Small intestine (tissue), 7 donors: ENCODE results near the gene PDE8A. TPM values are rescaled to one million over a fixed set of nuclear protein-coding genes. Genes with fewer than 3 reads are reported as not detected.
A peak's percentile ranks its signal among the peaks of the same experiment; 100 is the strongest.

Source experiments
- DNase-seq, 2 donors: peaks; one replicate each; pipeline versions ENCODE4 v3.0.0 to v3.0.0-alpha.2; 2013
- FAIRE-seq: peaks from 2 replicates; lab custom pipeline; 2012; peaks lifted over from hg19 to GRCh38; lab: Jason Lieb, UNC
- H3K27ac ChIP-seq, 3 donors: one replicate each; pipeline ENCODE4 v1.5.1; 2013; ENCODE audit warnings: low read length in 2 of 3, mild to moderate bottlenecking in 2 of 3, control low read depth in 1 of 3, inconsistent platforms in 1 of 3, low read depth in 1 of 3, moderate library complexity in 1 of 3
- H3K27me3 ChIP-seq, 3 donors: one replicate each; pipeline ENCODE4 v1.6.1; 2013; ENCODE audit warnings: low read length in 3 of 3, inconsistent platforms in 1 of 3; ENCODE audit not compliant: control insufficient read depth in 3 of 3, insufficient read depth in 3 of 3
- H3K36me3 ChIP-seq, 3 donors: one replicate each; pipeline ENCODE4 v1.6.1; 2013; ENCODE audit warnings: low read length in 3 of 3, inconsistent platforms in 1 of 3, low read depth in 1 of 3, mild to moderate bottlenecking in 1 of 3, moderate library complexity in 1 of 3; ENCODE audit not compliant: control insufficient read depth in 3 of 3, insufficient read depth in 2 of 3
- H3K4me1 ChIP-seq, 3 donors: one replicate each; pipeline ENCODE4 v1.6.1; 2013; ENCODE audit warnings: low read length in 2 of 3, inconsistent platforms in 1 of 3, low read depth in 1 of 3, mild to moderate bottlenecking in 1 of 3, moderate library complexity in 1 of 3; ENCODE audit not compliant: control insufficient read depth in 3 of 3, insufficient read depth in 2 of 3
- H3K4me3 ChIP-seq, 3 donors: one replicate each; pipeline ENCODE4 v1.5.1; 2013; ENCODE audit warnings: low read length in 3 of 3, control low read depth in 1 of 3, inconsistent platforms in 1 of 3, low read depth in 1 of 3, mild to moderate bottlenecking in 1 of 3, moderate library complexity in 1 of 3
- H3K9me3 ChIP-seq, 2 donors: one replicate each; pipeline ENCODE4 v1.6.1; 2013; ENCODE audit warnings: low read depth in 1 of 2, low read length in 1 of 2; ENCODE audit not compliant: control insufficient read depth in 2 of 2, insufficient read depth in 1 of 2
- WGBS, 3 donors: extraction: QIAGEN DNeasy Blood & Tissue Kit; methylation state at CpG; one replicate each; pipeline ENCODE4 v1.1.7; 2013; 5-methylcytosine and 5-hydroxymethylcytosine counted together
- polyA plus RNA-seq, 4 donors: library from polyadenylated mRNA; stranded (reverse) in 3 of 4; unstranded in 1 of 4; fragments of 200-250 nt in 3 of 4; fragments of 120-200 nt in 1 of 4; gene quantifications; one replicate each; pipeline versions ENCODE4 v1.2.1 to v1.2.3, GENCODE V29; 2013
- donor health status: healthy with polysubstance abuse.
- donor health status: control.
- donor health status: control.
- donor health status: Bipolar disorder and iron deficiency.
- donor health status: healthy.

Gene PDE8A
- polyA plus RNA-seq, 4 donors, result 18.4 to 62.0 (median 26.8) TPM

DNA sequence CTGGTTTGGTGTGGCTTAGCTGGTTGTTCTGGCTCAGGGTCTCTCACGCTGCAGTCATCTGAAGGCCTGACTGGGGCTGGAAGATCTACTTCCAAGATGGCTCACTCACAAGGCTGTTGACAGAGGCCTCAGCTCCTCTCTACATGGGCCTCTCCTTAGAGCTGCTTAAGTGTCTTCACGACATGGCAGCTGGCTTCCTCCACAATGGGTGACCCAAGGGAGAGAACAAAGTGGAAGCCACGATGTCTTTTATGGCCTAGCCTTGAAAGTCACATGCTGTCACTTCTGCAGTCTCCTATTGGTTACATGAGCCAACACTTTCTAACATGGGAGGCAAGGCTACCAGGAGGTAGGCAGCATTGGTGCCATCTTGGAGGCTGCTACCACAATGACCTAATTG is 13.4 kb upstream of the PDE8A start:
- H3K9me3 ChIP-seq, result peaks cover 0 to 12% of the 10 kb centered on the region in 2 donors
- no peak for DNase-seq
- WGBS, 3 donors, result 89 to 94% (median 90%) methylated on average over 3 of the region's 3 CpGs
- no peaks in the 10 kb centered on the region for H3K27me3 ChIP-seq
- H3K4me3 ChIP-seq, result no peak overlapping the region
- peaks cover 0 to 8% (median 6%) of the 10 kb centered on the region in 3 donors for H3K36me3 ChIP-seq
- H3K4me1 ChIP-seq, result no peaks in the 10 kb centered on the region
- FAIRE-seq, result no peak
- no peak overlapping the region for H3K27ac ChIP-seq

DNA sequence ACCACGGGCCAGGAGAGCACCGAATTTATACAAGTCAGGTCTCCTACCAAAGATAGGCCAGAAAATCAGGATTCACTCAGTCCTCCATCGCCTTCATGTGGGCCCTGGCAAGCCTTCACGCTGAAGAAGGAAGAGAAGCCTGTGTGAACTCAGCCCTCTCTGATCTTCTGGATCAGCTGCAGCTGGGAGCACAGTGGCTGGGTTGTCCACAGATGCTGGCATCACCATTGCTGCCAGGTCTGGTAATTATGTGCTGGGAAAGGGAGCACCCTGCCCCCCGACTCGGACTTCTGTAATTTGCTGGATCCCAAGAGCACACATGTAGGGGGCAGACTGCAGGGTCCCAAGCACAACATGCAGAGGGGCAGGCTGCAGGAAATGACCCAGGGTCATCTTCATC is 12.4 kb upstream of the PDE8A start:
- H3K4me1 ChIP-seq, result no peaks in the 10 kb centered on the region
- peaks cover 0 to 6% (median 3%) of the 10 kb centered on the region in 3 donors for H3K36me3 ChIP-seq
- WGBS, 3 donors, result 62 to 70% (median 68%) methylated on average over 6 of the region's 6 CpGs
- DNase-seq (no peak), FAIRE-seq (no peak)
- no peak overlapping the region for H3K4me3 ChIP-seq
- no peaks in the 10 kb centered on the region for H3K27me3 ChIP-seq
- no peak overlapping the region for H3K27ac ChIP-seq
- H3K9me3 ChIP-seq, result peaks cover 0 to 10% of the 10 kb centered on the region in 2 donors

DNA sequence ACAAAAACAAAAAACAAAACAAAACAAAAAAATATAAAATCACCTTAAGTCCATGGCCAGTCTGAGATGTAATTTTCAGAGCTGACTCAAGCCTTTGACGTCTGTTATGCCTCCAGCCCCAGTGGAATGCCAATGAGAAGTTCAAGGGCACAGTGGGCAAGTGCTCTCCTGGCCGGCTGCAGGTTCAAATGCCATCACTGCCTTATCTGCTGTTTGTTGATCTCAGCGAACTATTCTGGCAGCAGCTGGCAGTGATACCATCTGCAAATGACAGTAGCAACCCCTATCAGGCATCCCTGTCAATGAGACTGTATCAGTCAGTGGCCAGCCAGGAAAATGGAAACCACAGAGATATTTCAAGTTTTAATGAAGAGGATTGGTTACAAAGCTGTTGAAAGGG is 10.8 kb upstream of the PDE8A start:
- no peak overlapping the region for H3K4me3 ChIP-seq
- peaks cover 0 to 3% (median 0%) of the 10 kb centered on the region in 3 donors for H3K36me3 ChIP-seq
- H3K27me3 ChIP-seq, result no peaks in the 10 kb centered on the region
- WGBS, 3 donors, result 26 to 63% (median 41%) methylated on average over 3 of the region's 3 CpGs
- H3K9me3 ChIP-seq, result peaks cover 0 to 3% of the 10 kb centered on the region in 2 donors
- no peak for DNase-seq
- FAIRE-seq, result no peak
- no peak overlapping the region for H3K27ac ChIP-seq
- H3K4me1 ChIP-seq, result no peaks in the 10 kb centered on the region

DNA sequence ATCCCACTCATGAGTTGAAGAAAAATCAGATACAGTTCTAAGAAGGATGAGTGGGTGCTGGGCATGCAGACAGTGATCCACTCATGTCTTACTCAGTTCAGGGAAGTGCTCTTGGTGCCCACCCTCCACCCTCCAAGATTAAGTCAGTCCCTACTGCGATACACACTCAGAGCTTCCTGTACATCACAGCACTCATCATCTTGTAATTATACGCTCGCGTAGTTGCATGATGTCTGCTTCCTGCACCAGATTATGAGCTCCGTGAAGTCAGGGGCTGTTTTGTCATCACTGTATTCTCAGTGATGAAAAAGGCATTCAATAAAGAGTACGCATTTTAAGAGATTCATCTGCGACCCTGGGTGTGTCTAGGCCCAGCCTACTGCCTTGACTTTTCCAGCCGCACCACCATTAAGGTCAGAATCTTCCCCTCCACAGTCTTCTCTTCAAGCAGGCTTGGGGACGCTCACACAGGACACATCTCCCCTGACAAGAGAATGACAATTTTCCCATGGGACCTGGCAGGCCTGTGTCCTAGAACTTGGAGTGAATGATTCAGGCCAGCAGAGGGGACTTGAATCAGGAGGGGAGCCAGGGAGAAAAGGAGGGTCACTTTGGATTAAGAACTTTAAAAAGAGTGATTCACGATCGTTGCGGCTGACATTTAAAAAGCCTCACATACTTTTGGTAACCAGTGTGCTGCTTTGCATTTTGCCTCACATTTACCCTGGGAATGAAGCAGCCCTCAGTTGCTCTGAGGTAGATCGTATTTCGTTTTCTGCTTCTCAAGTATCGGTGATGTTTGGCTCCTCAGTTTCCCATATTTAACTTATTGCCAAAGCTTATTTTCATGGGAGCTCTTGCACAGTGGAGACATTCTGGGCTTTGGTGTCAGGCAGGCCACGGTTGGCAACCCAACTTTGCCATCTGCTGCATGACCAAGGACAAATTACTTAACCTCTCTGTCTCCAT is 7.9 kb upstream of the PDE8A start:
- DNase-seq (no peak), FAIRE-seq (no peak)
- H3K4me1 ChIP-seq, result no peaks in the 10 kb centered on the region
- H3K27ac ChIP-seq, result peak overlapping the region in 1 of 3 donors; percentile 14
- peaks cover 0 to 3% (median 0%) of the 10 kb centered on the region in 3 donors for H3K36me3 ChIP-seq
- 87 to 92% (median 89%) methylated on average over 16 of the region's 16 CpGs for WGBS, 3 donors
- no peak overlapping the region for H3K4me3 ChIP-seq
- H3K9me3 ChIP-seq, result no peaks in the 10 kb centered on the region
- no peaks in the 10 kb centered on the region for H3K27me3 ChIP-seq

DNA sequence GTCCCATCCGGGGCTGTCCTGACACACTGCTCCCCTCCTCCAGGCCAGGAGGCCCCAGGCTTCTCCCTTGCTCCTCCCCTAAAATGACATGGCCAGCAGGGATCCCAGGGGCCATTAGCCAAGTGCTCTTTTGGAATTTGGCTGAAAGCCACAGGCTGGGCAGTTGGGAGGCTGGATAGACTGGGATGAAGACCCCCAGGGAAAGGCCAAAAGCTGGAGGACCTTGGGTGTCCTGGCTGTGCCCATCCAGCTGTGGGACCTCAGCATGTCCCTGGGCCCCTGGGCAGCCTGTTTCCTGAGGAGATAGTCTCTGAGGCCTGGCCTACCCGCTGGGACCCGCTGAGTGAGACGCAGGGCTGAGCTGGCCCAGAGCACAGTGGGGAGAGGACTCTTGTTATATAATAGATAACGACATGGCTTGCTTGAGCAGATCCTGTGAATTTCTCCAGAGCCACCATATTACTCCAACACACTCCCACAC is 5.7 kb upstream of the PDE8A start:
- DNase-seq (no peak), FAIRE-seq (no peak)
- Histone ChIP-seq H3K4me1 (peaks cover 0 to 5% (median 0%) of the 10 kb centered on the region in 3 donors), H3K36me3 (no peaks in the 10 kb centered on the region), H3K9me3 (no peaks in the 10 kb centered on the region), H3K27ac (no peak overlapping the region), H3K4me3 (no peak overlapping the region), H3K27me3 (no peaks in the 10 kb centered on the region)
- 83 to 89% (median 85%) methylated on average over 5 of the region's 5 CpGs for WGBS, 3 donors

DNA sequence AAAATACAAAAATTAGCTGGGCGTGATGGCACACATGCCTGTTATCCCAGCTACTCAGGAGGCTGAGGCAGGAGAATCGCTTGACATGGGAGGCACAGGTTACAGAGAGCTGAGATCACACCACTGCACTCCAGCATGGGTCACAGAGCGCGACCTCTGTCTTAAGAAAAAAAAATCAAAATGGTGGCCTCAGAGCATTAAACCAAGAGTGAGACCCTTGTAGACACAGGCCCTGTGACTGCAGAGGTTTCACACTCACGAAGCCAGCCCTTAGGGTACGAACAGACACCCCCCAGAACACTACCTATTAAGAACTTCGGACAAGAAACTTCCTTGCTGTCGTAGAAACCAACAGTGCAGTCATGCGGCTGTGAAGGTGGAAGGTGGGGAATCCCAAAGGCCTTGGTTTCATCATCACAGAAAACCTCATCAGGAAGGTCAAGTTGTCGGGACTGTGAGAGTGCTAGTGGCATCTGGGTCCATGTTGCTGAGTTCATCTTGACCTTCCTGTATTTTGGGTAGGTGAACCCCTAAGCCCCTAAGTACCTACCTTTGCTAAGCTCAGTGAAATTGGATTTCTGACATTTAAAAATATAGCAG is 4.8 kb upstream of the PDE8A start:
- DNase-seq, result no peak
- no peaks in the 10 kb centered on the region for H3K27me3 ChIP-seq
- H3K27ac ChIP-seq, result no peak overlapping the region
- 90 to 95% (median 94%) methylated on average over 10 of the region's 10 CpGs for WGBS, 3 donors
- no peak for FAIRE-seq
- peaks cover 0 to 5% (median 0%) of the 10 kb centered on the region in 3 donors for H3K4me1 ChIP-seq
- H3K36me3 ChIP-seq, result no peaks in the 10 kb centered on the region
- H3K4me3 ChIP-seq, result no peak overlapping the region
- no peaks in the 10 kb centered on the region for H3K9me3 ChIP-seq

DNA sequence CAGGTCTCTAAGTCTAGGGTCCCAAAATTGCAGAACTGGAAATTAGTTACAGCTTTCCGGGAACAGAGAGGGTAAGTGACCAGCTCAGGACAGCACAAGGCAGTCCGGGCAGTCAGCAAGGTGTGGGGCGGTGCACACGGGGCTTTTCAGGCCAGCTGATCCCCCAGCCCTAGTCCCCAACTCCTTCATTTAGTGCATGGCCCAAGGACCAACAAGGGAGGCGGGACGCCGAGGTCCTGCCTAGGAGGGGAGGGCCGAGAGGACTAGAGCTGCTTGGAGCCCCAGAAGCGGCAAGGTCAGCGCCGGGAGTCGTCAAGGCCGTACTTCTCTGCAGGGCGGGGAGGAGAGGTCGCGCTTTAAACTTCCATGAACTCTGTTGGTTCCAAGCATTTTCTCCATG is 2.0 kb upstream of the PDE8A start:
- FAIRE-seq (no peak), DNase-seq (no peak)
- H3K36me3 ChIP-seq, result no peaks in the 10 kb centered on the region
- no peaks in the 10 kb centered on the region for H3K27me3 ChIP-seq
- peaks cover 0 to 10% (median 5%) of the 10 kb centered on the region in 3 donors for H3K4me1 ChIP-seq
- H3K27ac ChIP-seq, result peak overlapping the region in 1 of 3 donors; percentile 90
- 23 to 32% (median 29%) methylated on average over 16 of the region's 16 CpGs for WGBS, 3 donors
- peak overlapping the region in 1 of 3 donors; percentile 94 for H3K4me3 ChIP-seq
- no peaks in the 10 kb centered on the region for H3K9me3 ChIP-seq
